Peyer's patch (tissue), 4 donors: Measurements from ENCODE around the gene AAR2.

Experiments used
- CTCF ChIP-seq, 6 experiments: fragments of 450-650 bp in 4 of 6; fragments of 200-600 bp in 2 of 6; sonication (generic) in 1 of 6; IDR thresholded peaks; one replicate each; pipeline ENCODE4 v1.5.1; 2017 to 2019; ENCODE audit warnings: antibody characterized with exemption in 6 of 6, mild to moderate bottlenecking in 3 of 6, moderate library complexity in 1 of 6
- POLR2A ChIP-seq, 2 donors: fragments of 450-650 bp; IDR thresholded peaks; one replicate each; pipeline ENCODE4 v1.5.1; 2017; ENCODE audit warnings: antibody characterized with exemption in 2 of 2, mild to moderate bottlenecking in 2 of 2, moderate library complexity in 2 of 2

GRCh38 chr20:36259177-36260061 lies 23.1 kb downstream of the AAR2 start:
- TF ChIP-seq CTCF (IDR thresholded peaks at IDR 0.05), result no peak
- no peak for TF ChIP-seq POLR2A (IDR thresholded peaks at IDR 0.05)
